MCF 10A (cell line): ENCODE data around the gene HS6ST3. TPM values are rescaled to one million over a fixed set of nuclear protein-coding genes. Genes with fewer than 3 reads are reported as not detected.

Experiments
- BruUV-seq: library from RNA; stranded (reverse); fragments of 400-500 nt; replicated peaks from 2 replicates; lab custom pipeline; 2021; lab: Mats Ljungman, UMichigan
- CTCF ChIA-PET: fragments of 300-600 bp; sonication (Branson Sonifier 250); formaldehyde crosslinking; extraction: SDS; loops from one replicate; lab custom pipeline; 2021; ENCODE audit warnings: antibody characterized with exemption, inconsistent platforms; lab: Yijun Ruan, JAX
- POLR2A ChIA-PET: fragments of 300-600, 350-650 bp; sonication (Branson Sonifier 250); formaldehyde crosslinking; extraction: SDS; loops from one replicate; lab custom pipeline; 2020; ENCODE audit warnings: antibody characterized with exemption, inconsistent platforms; lab: Yijun Ruan, JAX
- DNase-seq: peaks from one replicate; pipeline ENCODE4 v3.0.0-alpha.2; 2018; ENCODE audit not compliant: unreplicated experiment
- H3K27ac Mint-ChIP-seq: one replicate; pipeline ENCODE4 v1.8.0; 2022; ENCODE audit warnings: mild to moderate bottlenecking, low read depth, mixed read lengths; ENCODE audit not compliant: unreplicated experiment
- H3K27me3 Mint-ChIP-seq: one replicate; pipeline ENCODE4 v1.8.0; 2022; ENCODE audit warnings: mixed read lengths; ENCODE audit not compliant: insufficient read depth, unreplicated experiment
- H3K36me3 Mint-ChIP-seq: one replicate; pipeline ENCODE4 v1.8.0; 2022; ENCODE audit warnings: mild to moderate bottlenecking, moderate library complexity, mixed read lengths; ENCODE audit not compliant: insufficient read depth, unreplicated experiment
- H3K4me1 Mint-ChIP-seq: one replicate; pipeline ENCODE4 v1.8.0; 2022; ENCODE audit warnings: mixed read lengths; ENCODE audit not compliant: insufficient read depth, unreplicated experiment
- H3K4me3 Mint-ChIP-seq: one replicate; pipeline ENCODE4 v1.8.0; 2022; ENCODE audit warnings: mild to moderate bottlenecking, moderate library complexity, mixed read lengths; ENCODE audit not compliant: unreplicated experiment
- H3K9me3 Mint-ChIP-seq: one replicate; pipeline ENCODE4 v1.8.0; 2022; ENCODE audit warnings: mixed read lengths; ENCODE audit not compliant: unreplicated experiment
- CTCF ChIP-seq: fragments of 200-600 bp; IDR thresholded peaks from one replicate; pipeline ENCODE4 v1.8.0; 2022; ENCODE audit warnings: antibody characterized with exemption, mild to moderate bottlenecking; ENCODE audit not compliant: unreplicated experiment
- intact Hi-C: fragments of 100-400 bp; cut with micrococcal nuclease; formaldehyde crosslinking; loops from 2 replicates; pipeline ENCODE4 v1.14.1; 2022
- total RNA-seq: library from RNA; stranded (reverse); gene quantifications from 2 replicates; pipeline ENCODE4 v1.2.3, GENCODE V29; 2022

Gene HS6ST3
- total RNA-seq, 1 experiment from 2014 or later = 0.09 TPM

- H3K9me3 Mint-ChIP-seq = no peaks in the 10 kb centered on the region
- intact Hi-C loops = no loop called here
- CTCF ChIA-PET = interaction anchor here (1.0 kb wide), 1 partner anchor 639 kb away, joined by 4 read pairs; no protein-coding TSS in a partner anchor
- H3K4me3 Mint-ChIP-seq = no peak overlapping the region
- peaks cover 7% of the 10 kb centered on the region for H3K4me1 Mint-ChIP-seq
- no peak overlapping the region for H3K27ac Mint-ChIP-seq
- H3K27me3 Mint-ChIP-seq = no peaks in the 10 kb centered on the region
- POLR2A ChIA-PET = no interaction called here
- DNase-seq = no peak
- TF ChIP-seq CTCF = no peak
- no peaks in the 10 kb centered on the region for H3K36me3 Mint-ChIP-seq
- no TSS peak for BruUV-seq
Observed at GRCh38 chr13:96377835-96378234, 287.9 kb downstream of the HS6ST3 start.

- peaks cover 4% of the 10 kb centered on the region for H3K36me3 Mint-ChIP-seq
- CTCF ChIA-PET = interaction anchor here (1.2 kb wide), 1 partner anchor 238 kb away, joined by 3 read pairs; no protein-coding TSS in a partner anchor
- no TSS peak for BruUV-seq
- H3K27me3 Mint-ChIP-seq = no peaks in the 10 kb centered on the region
- no peak for TF ChIP-seq CTCF
- no peak overlapping the region for H3K27ac Mint-ChIP-seq
- intact Hi-C loops = no loop called here
- H3K4me1 Mint-ChIP-seq = peaks cover 7% of the 10 kb centered on the region
- no peak for DNase-seq
- H3K9me3 Mint-ChIP-seq = no peaks in the 10 kb centered on the region
- no peak overlapping the region for H3K4me3 Mint-ChIP-seq
- POLR2A ChIA-PET = no interaction called here
Observed at GRCh38 chr13:96379967-96380366, 290.1 kb downstream of the HS6ST3 start.

GRCh38 chr13:96381681-96382080, 291.8 kb downstream of the HS6ST3 start:
- H3K4me1 Mint-ChIP-seq = peaks cover 7% of the 10 kb centered on the region
- intact Hi-C loops = no loop called here
- peak overlapping the region; percentile 49 for H3K27ac Mint-ChIP-seq
- BruUV-seq = no TSS peak
- H3K9me3 Mint-ChIP-seq = peaks cover 8% of the 10 kb centered on the region
- DNase-seq = no peak
- H3K4me3 Mint-ChIP-seq = no peak overlapping the region
- H3K36me3 Mint-ChIP-seq = peaks cover 4% of the 10 kb centered on the region
- no peaks in the 10 kb centered on the region for H3K27me3 Mint-ChIP-seq
- ChIA-PET POLR2A (no interaction called here), CTCF (interaction anchor here (0.6 to 1.1 kb wide), 2 partner anchors 12 to 635 kb away, joined by 3 to 4 read pairs; no protein-coding TSS in a partner anchor)
- no peak for TF ChIP-seq CTCF

GRCh38 chr13:96388598-96388997, 298.7 kb downstream of the HS6ST3 start:
- DNase-seq = no peak
- ChIA-PET POLR2A (no interaction called here), CTCF (interaction anchor here (0.6 kb wide), 1 partner anchor 40 kb away, joined by 3 read pairs; no protein-coding TSS in a partner anchor)
- TF ChIP-seq CTCF = no peak
- intact Hi-C loops = no loop called here
- peaks cover 8% of the 10 kb centered on the region for H3K9me3 Mint-ChIP-seq
- no peak overlapping the region for H3K27ac Mint-ChIP-seq
- BruUV-seq = no TSS peak
- no peaks in the 10 kb centered on the region for H3K27me3 Mint-ChIP-seq
- H3K4me1 Mint-ChIP-seq = no peaks in the 10 kb centered on the region
- H3K36me3 Mint-ChIP-seq = no peaks in the 10 kb centered on the region
- no peak overlapping the region for H3K4me3 Mint-ChIP-seq
